Stimulated activated CD4-positive, alpha-beta T cell treated with anti-CD3 and anti-CD28 coated beads, Interleukin-1b, Interleukin-23, amount 100 ng/mL, for 1 hour (primary cell): ENCODE results near the gene NUP210L.
A peak's percentile ranks its signal among the peaks of the same experiment; 100 is the strongest.

Experiments used
- DNase-seq, 2 donors: peaks; one replicate each; pipeline ENCODE4 v3.0.0-alpha.2; 2020; ENCODE audit warnings: low read depth in 2 of 2

Gene NUP210L

GRCh38 chr1:154154534-154155191 is at the start of gene NUP210L:
TSS of gene NUP210L (minus strand) at chr1:154155073.
- DNase-seq = no peak

- DNase-seq = no peak
Observed at GRCh38 chr1:154199563-154199879, 44.6 kb upstream of the NUP210L start.

- DNase-seq = no peak
Observed at GRCh38 chr1:154198756-154199562, 44.1 kb upstream of the NUP210L start.

- DNase-seq = no peak
Observed at GRCh38 chr1:154193821-154194220, 38.9 kb upstream of the NUP210L start.

- no peak for DNase-seq
Observed at GRCh38 chr1:154192476-154192875, 37.6 kb upstream of the NUP210L start.

GRCh38 chr1:154191990-154192461 is 37.2 kb upstream of the NUP210L start, which contains the start of gene TPM3:
TSS of gene TPM3 (minus strand) at chr1:154192100. CDS start at chr1:154192018, 82 bp downstream.
- DNase-seq = no peak

GRCh38 chr1:154190550-154190949 is 35.7 kb upstream of the NUP210L start:
- DNase-seq = no peak

GRCh38 chr1:154186852-154187501 is 32.1 kb upstream of the NUP210L start:
- no peak for DNase-seq

- DNase-seq = peak in 1 of 2 donors; percentile 44
Observed at GRCh38 chr1:154186177-154186576, 31.3 kb upstream of the NUP210L start.

GRCh38 chr1:154183046-154183915 is 28.4 kb upstream of the NUP210L start:
- DNase-seq = peak; percentile 71 to 85

GRCh38 chr1:154182344-154183045 is 27.6 kb upstream of the NUP210L start:
- DNase-seq = peak in 1 of 2 donors; percentile 38

GRCh38 chr1:154181944-154182343 is 27.1 kb upstream of the NUP210L start:
- no peak for DNase-seq

GRCh38 chr1:154179946-154180687 is 25.2 kb upstream of the NUP210L start:
- no peak for DNase-seq

- DNase-seq = no peak
Observed at GRCh38 chr1:154178911-154179811, 24.3 kb upstream of the NUP210L start.

GRCh38 chr1:154178013-154178412 is 23.1 kb upstream of the NUP210L start:
- DNase-seq = no peak

- no peak for DNase-seq
Observed at GRCh38 chr1:154176337-154176736, 21.5 kb upstream of the NUP210L start.

- DNase-seq = no peak
Observed at GRCh38 chr1:154174654-154175053, 19.8 kb upstream of the NUP210L start.

- no peak for DNase-seq
Observed at GRCh38 chr1:154171880-154172279, 17.0 kb upstream of the NUP210L start.

GRCh38 chr1:154171223-154171583 is 16.3 kb upstream of the NUP210L start:
- no peak for DNase-seq
